Activated effector memory CD4-positive, alpha-beta T cell treated with Interleukin-2 at 50 U/mL for 16 hours (primary cell): Measurements from ENCODE around the gene TMEM204.
"Not testable (repeated sequence)": the region's sequence is repeated elsewhere in the genome, so short reads cannot be mapped to it uniquely, and the experiment has no call there.

Experiments
- DNase-seq: peaks from one replicate; pipeline ENCODE4 v3.0.0-alpha.2; 2020

The TMEM204 gene

GRCh38 chr16:1560866-1561265 lies 27.4 kb downstream of the TMEM204 start:
- DNase-seq = no peak

DNA sequence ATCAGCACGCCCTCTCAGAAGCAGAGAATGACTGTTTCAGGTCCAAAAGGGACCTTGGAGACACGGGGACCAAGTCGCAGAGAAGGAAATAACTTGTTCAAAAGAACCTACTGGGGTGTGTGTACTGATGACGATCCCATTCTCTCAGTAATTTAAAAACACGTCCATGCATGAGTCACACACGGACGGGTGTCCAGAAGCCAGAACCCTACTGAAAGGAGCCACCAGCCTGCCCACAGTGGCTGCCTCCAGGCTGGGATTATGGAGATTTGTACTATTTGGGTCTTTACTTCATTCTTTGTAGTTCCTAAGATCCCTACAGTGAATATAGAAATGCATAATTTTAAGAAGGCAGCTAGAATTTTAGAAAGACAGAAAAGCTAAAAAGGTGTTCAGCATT lies 27.8 kb downstream of the TMEM204 start:
- no peak for DNase-seq

GRCh38 chr16:1561836-1562235 lies 28.4 kb downstream of the TMEM204 start:
- DNase-seq = no peak

DNA sequence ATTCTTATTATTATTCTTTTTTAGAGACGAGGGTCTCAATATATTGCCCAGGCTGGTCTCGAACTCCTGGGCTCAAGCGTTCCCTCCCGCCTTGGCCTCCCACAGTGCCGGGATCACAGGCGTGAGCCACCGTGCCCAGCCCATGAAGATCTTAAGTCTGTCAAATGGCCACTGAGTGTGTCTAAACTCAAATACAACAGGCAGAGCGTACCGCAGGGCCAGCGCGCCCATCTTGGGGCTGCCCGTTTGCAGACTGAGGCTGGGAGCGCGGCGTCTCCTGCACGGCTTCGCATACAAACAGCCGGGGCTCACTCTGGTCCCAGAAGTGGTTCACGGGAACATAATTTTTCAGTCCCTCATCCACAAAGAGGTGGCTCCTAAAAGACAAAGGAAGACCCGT lies 30.3 kb downstream of the TMEM204 start:
- no peak for DNase-seq

DNA sequence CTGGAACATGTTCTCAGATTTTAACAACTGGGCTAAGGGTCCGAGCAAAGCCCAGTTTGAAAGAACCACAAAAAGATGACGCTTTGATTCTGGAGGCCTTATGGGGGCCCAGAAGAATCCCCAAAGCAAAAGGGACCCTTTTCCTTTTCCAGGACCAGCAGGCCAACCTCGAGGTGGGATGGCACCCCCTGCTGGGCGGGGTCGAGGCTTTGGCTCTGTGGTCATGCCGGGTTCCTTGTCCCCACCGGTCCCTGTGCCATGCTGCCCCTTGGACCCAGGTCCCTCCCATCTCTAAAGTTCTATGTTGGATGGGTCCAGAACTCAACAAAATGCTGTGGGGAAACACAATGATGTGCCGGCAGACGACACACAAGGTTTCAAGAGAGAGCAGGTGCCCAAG lies 30.9 kb downstream of the TMEM204 start:
- no peak for DNase-seq

GRCh38 chr16:1565083-1565805 lies 31.8 kb downstream of the TMEM204 start:
- DNase-seq = no peak

- DNase-seq = no peak
Measured at GRCh38 chr16:1567988-1568387, 34.5 kb downstream of the TMEM204 start.

- no peak for DNase-seq
Measured at GRCh38 chr16:1571012-1571671, 37.7 kb downstream of the TMEM204 start.

- DNase-seq = no peak
Measured at GRCh38 chr16:1572673-1573072, 39.2 kb downstream of the TMEM204 start.

DNA sequence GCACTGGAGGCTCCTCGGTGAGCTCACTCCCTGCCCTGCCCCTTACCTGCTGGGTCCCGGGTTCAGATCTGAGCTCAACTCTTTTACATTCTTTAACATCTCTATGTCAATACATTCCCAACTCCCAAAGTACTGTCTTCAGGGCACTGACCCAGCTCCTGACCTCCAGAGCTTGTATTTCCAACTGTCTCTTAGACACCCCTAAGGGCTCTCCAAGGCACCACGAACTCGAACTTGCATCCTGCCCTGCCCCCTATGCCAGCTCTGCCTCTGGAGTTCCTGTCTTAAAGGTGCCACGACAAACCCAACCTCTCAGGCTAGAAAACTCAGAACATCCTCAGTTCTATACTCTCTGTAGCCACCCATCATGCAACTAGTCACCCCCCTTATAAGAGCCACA lies 39.8 kb downstream of the TMEM204 start:
- DNase-seq = no peak

DNA sequence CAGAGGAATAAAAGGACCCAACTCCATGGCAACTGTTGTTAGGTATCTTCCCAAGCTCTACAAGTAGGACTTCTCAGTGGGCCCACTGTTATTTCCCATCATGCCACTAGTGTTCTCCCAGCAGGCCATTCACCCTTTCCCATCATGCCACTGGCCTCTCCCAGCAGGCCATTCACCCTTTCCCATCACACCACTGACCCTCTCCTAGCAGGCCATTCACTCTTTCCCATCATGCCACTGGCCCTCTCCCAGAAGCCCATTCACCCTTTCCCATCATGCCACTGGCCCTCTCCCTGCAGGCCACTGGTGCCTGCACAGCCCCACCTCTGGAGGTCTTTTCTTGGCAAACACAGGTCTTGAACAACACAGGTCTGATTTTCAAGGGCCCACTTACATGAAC lies 42.1 kb downstream of the TMEM204 start:
- no peak for DNase-seq

DNA sequence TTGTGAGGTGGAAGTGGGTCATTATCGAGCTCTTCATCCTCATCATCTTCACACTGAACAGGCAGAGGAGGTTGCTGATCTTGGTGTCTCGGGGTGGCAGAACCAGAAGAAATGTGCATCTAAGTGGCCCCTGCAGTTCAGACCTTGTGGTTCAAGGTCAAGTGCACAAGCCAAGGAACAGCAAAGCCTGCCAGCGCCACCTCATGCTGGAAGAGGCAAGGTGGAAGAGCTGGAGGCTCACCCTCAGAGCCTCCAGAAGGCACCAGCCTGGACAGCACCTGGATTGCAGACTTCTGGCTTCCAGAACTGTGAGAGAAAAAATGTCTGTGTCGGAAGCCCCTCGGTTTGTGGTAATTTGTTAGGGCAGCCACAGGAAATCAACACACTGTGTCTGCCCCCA lies 45.7 kb downstream of the TMEM204 start:
- DNase-seq = no peak

DNA sequence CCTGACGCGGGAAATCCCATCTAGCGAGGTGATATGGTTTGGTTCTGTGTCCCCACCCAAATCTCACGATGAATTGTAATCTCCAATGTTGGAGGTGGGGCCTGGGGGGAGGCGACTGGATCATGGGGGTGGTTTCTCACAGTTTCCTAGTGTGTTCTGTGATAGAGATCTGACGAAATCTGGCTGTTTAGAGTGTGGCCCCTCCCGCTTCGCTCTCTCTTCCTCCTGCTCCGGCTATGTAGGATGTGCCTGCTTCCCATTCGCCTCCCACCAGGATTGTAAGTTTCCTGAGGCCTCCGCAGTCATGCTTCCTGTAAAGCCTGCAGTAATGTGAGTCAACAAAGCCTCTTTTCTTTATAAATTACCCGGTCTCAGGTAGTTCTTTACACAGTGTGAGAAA lies 46.8 kb downstream of the TMEM204 start:
- DNase-seq = no peak

DNA sequence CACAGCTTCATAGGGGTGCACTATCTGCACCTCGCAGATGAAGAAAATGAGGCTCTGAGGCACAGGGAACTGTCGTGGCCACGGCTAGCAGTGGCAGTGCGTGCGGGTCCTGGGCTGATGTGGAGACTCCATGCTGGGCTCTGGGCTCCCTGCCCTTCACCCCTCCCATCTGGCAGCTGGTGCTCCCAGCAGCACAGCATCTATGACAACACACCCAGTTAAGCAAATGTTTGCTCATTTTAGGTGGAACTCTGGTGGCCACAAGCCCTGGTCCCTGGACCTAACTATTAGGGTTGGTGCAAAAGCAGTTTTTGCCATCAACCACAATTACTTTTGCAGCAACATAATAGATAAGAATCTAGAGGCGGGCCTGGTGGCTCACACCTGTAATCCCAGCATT lies 47.5 kb downstream of the TMEM204 start:
- no peak for DNase-seq

DNA sequence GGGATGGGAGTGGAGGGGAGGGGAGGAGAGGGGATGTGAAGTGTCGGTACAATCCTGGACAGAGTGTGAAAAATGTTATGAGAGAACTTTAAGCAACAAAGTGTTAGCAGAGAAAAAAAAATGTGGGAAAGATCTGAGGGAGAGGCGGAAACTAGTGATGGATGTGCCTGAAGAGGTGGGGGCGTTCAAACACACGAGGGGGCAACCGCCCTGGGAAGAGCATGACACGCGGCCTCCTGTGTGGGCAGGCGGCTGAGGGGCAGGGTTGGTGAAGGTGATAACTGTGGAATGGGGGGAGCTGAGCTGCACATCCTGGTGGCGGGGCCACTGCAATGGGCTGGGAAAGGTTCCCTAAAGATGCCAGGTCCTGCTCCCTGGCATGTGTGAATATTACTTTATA lies 48.3 kb downstream of the TMEM204 start:
- DNase-seq = no peak

DNA sequence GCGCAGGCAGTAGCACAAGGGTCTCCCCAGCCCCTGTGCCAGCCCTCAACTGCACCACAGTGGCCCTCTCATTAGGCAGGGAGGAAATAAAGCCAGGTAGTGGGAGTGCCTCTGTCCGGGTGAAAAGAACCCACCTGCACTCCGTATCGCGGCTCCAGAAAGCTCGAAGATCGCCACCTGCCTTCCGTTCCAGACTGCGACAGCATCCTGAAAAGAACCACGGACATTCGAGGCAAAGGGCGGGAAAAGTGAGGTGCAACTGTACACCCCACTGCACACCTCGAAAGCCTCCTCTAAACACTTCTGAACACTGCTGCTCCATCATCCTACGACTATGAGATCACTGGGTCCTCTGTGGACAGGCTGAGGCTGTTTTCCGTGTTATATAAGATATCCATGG lies 49.7 kb downstream of the TMEM204 start:
- DNase-seq = no peak

DNA sequence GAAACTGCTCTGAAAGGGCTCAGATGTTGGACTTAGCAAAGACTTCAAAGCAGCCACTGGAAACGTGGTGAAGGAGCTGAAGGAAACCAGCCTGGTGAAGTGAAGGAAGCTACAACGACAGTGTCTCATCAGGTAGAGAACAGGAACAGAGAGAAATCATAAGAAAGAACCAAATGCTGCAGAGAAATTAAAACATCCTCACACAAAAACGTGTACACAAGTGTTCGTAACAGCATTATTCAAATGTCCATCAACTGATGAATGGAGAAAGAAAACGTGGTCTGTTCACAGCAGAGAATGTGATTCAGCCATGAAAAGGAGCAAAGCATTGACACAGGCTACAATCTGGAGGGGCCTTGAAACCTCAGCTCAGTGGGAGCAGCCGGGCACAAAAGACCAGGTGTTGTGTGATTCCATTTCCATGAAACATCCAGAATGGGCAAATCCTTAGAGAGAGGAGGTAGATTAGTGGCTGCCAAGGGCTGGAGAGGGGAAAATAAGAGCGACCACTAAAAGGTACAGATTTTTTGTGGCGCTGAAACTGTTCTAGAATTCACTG lies 51.5 kb downstream of the TMEM204 start:
- no peak for DNase-seq

- no peak for DNase-seq
Measured at GRCh38 chr16:1590366-1590765, 56.9 kb downstream of the TMEM204 start.

DNA sequence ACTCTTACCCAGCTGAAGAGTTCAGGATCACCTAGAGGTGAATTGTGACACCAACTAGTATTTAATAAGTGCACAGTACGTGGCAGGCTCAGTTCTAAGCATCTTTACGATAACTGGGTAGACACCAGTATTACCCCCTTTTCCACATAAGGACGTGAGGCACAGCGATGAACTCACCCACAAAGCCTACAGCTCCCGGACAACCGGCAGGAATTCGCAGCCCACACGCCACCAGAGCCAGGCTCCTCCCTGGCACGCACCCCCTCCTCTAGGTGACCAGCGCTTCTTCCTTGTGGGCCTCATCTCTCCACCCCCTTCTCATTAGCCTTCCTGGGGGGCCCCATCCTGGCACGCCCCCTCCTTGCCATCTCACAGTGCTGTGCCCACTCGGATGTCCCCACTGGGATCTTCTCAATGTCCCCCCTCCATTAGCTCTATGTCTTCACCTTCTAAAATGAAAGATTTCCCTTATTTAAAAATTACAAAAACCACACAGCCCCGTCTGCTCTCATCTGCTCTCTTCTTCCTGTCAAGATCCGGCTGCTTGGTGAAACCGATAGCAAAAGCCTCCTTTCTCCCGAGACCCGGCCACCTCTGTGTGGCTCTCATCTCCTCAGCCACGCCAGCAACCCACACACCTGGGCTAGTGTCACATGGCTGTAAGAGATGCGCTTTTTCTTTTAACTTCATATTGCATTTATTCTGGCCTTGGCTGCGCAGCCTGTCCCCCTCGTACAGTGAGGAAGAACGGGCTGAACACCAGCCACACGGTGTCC lies 57.7 kb downstream of the TMEM204 start:
- no peak for DNase-seq

DNA sequence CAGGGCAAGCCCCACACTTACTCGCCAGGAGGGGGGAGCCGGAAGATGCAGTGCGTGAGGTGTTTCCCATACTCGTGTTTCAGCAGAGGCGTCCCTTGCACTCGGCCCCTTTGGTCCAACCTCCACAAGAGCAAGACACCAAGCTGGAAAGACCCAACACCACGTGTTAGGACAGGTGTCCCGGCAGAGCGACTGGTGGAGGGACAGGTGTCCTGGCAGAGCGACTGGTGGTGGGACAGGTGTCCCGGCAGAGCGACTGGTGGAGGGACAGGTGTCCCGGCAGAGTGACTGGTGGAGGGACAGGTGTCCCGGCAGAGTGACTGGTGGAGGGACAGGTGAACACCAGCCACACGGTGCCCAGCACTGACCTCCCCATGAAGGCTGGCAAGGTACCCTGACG lies 59.0 kb downstream of the TMEM204 start:
- DNase-seq = no peak

GRCh38 chr16:1595511-1595910 lies 62.0 kb downstream of the TMEM204 start:
- DNase-seq = not testable (repeated sequence)

DNA sequence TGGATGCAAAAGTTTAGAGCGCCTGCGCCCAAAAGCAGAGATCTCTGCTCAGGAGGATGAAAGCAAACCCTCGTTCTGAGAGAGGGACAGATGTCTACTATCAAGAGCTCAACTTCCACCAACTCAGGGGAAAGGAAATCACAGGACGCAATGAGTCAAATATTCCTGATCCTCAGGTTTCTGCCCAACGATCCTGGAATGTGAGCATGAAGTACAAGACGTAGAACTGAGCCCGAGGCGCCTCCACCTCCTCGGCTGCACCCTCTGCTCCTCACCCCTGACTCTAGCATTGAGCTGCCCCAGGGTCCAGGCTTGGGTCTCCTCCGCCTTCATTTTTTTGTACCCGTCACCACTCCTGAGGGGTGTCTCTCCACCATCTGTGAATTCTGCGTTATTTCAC lies 63.0 kb downstream of the TMEM204 start:
- DNase-seq = no peak

DNA sequence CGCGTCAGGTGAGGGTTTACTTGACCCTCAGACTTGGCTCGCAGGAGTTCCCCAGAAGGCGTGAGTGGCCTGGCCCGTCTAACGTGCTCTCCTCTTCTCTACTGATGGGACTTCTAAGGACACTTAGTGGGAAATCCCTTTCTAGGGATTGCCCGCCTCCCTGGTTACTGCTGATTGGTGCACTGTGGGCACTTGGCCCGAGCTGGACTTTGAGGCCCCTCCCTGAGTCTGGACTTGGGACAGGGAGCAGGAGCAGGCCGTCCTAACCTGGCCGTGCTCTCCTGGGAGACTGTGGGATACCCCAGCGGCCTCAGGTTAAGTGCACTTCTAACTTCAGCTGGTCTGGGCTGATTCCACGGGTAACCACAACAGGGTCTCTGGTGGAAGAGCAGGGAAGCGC lies 63.7 kb downstream of the TMEM204 start:
- DNase-seq = no peak

DNA sequence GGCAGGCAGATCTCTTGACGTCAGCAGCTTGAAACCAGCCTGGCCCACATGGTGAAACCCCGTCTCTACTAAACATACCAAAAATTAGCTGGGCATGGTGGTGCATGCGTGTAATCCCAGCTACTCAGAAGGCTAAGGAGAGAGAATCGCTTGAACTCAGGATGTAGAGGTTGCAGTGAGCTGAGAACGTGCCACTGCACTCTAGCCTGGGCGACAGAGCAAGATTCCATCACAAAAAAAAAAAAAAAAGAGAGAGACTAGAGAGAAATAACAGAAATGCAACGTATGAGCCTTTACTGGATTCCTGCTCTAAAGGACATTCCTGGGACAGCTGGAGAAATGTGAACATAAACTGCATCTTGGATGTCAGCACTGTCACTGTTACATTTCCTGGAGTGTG lies 67.6 kb downstream of the TMEM204 start:
- no peak for DNase-seq
